Measurements from ENCODE around the gene TRAPPC2L.
"Not testable (repeated sequence)": the region's sequence is repeated elsewhere in the genome, so short reads cannot be mapped to it uniquely, and the experiment has no call there.

The TRAPPC2L gene

GRCh38 chr16:88883946-88884345 lies 27.0 kb downstream of the TRAPPC2L start:
- Histone ChIP-seq H3K4me3 (ENCODE audit: low read length) (no peak overlapping the region), H3K27ac (ENCODE audit: low read length) (no peak overlapping the region), H3K9ac (ENCODE audit: low read depth, low read length) (no peak overlapping the region), H3K27me3 (ENCODE audit: insufficient read depth, low read length) (peaks cover 9% of the 10 kb centered on the region; the same call in 1 of the 2 replicates), H3K9me3 (ENCODE audit: insufficient read depth, low read depth, low read length) (no peaks in the 10 kb centered on the region), H3K4me1 (ENCODE audit: insufficient read depth, low read length) (no peaks in the 10 kb centered on the region), H3K36me3 (ENCODE audit: insufficient read depth, low read depth, low read length) (no peaks in the 10 kb centered on the region)

- peaks cover 9% of the 10 kb centered on the region; the same call in 1 of the 2 replicates for H3K27me3 ChIP-seq (ENCODE audit: insufficient read depth, low read length)
- no peak overlapping the region for H3K27ac ChIP-seq (ENCODE audit: low read length)
- H3K9me3 ChIP-seq (ENCODE audit: insufficient read depth, low read depth, low read length): no peaks in the 10 kb centered on the region
- no peaks in the 10 kb centered on the region for H3K36me3 ChIP-seq (ENCODE audit: insufficient read depth, low read depth, low read length)
- no peak overlapping the region for H3K9ac ChIP-seq (ENCODE audit: low read depth, low read length)
- no peaks in the 10 kb centered on the region for H3K4me1 ChIP-seq (ENCODE audit: insufficient read depth, low read length)
- no peak overlapping the region for H3K4me3 ChIP-seq (ENCODE audit: low read length)
Observed at GRCh38 chr16:88884569-88885271, 27.8 kb downstream of the TRAPPC2L start.

DNA sequence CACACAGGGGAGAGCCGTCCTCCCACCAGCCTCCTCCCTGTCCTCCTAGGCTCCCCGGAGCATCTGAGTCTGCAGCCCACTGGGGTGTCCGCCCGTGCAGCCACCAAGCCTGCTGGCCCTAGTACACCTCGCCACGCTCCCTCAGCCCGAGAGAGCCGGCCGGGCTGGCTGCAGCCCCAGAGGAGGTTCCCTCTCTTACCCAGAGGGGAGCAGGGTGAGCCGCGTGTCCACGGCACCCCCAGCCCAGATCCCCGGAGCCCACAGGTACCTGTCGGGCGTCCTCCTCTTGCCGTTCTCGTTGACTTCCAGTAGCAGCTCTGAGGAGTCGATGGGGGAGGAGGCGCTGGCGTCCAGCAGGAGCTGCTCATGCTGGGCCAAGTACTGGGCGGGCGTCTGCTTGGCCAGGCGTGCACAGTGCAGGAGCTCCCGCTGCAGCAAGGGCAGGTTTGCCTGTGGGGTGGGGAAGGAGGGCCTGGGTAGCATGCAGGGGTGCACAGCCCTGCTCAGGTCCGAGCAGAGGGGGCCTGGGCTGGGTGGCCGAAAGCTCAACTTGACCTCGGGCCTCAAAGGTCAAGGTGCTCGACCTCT lies 28.9 kb downstream of the TRAPPC2L start:
- H3K27me3 ChIP-seq (ENCODE audit: insufficient read depth, low read length): peaks cover 4% of the 10 kb centered on the region; the same call in 1 of the 2 replicates
- H3K36me3 ChIP-seq (ENCODE audit: insufficient read depth, low read depth, low read length): no peaks in the 10 kb centered on the region
- H3K9me3 ChIP-seq (ENCODE audit: insufficient read depth, low read depth, low read length): no peaks in the 10 kb centered on the region
- no peak overlapping the region for H3K4me3 ChIP-seq (ENCODE audit: low read length)
- no peaks in the 10 kb centered on the region for H3K4me1 ChIP-seq (ENCODE audit: insufficient read depth, low read length)
- no peak overlapping the region for H3K9ac ChIP-seq (ENCODE audit: low read depth, low read length)
- H3K27ac ChIP-seq (ENCODE audit: low read length): no peak overlapping the region

- H3K36me3 ChIP-seq (ENCODE audit: insufficient read depth, low read depth, low read length): no peaks in the 10 kb centered on the region
- no peaks in the 10 kb centered on the region for H3K4me1 ChIP-seq (ENCODE audit: insufficient read depth, low read length)
- no peaks in the 10 kb centered on the region for H3K9me3 ChIP-seq (ENCODE audit: insufficient read depth, low read depth, low read length)
- H3K9ac ChIP-seq (ENCODE audit: low read depth, low read length): no peak overlapping the region
- H3K4me3 ChIP-seq (ENCODE audit: low read length): no peak overlapping the region
- no peak overlapping the region for H3K27ac ChIP-seq (ENCODE audit: low read length)
- H3K27me3 ChIP-seq (ENCODE audit: insufficient read depth, low read length): no peaks in the 10 kb centered on the region
Observed at GRCh38 chr16:88886420-88886844, 29.5 kb downstream of the TRAPPC2L start.

GRCh38 chr16:88886845-88887521 lies 30.1 kb downstream of the TRAPPC2L start:
- Histone ChIP-seq H3K4me1 (ENCODE audit: insufficient read depth, low read length) (no peaks in the 10 kb centered on the region), H3K36me3 (ENCODE audit: insufficient read depth, low read depth, low read length) (no peaks in the 10 kb centered on the region), H3K27ac (ENCODE audit: low read length) (no peak overlapping the region), H3K4me3 (ENCODE audit: low read length) (no peak overlapping the region), H3K9me3 (ENCODE audit: insufficient read depth, low read depth, low read length) (no peaks in the 10 kb centered on the region), H3K9ac (ENCODE audit: low read depth, low read length) (no peak overlapping the region), H3K27me3 (ENCODE audit: insufficient read depth, low read length) (no peaks in the 10 kb centered on the region)

DNA sequence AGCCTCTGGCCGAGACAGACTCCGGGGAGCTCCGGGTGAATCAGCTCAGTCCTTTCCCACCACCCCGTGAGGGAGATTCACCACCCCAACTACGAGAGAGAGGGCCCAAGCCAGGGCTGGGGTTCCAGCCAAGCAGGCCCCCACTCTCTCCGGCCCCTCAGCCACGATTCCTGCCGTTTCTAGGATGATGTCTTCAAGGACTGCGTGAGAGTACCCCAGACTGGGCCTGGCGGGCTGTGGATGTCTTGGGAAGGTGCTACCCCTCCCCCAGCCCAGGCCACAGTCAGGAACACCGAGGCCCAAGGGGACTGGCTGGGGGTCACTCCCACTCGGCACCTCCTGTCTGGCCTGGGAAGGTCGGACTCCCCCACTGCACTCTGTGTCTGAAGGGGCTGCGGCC lies 31.1 kb downstream of the TRAPPC2L start:
- H3K4me3 ChIP-seq (ENCODE audit: low read length): no peak overlapping the region
- no peaks in the 10 kb centered on the region for H3K36me3 ChIP-seq (ENCODE audit: insufficient read depth, low read depth, low read length)
- no peaks in the 10 kb centered on the region for H3K4me1 ChIP-seq (ENCODE audit: insufficient read depth, low read length)
- no peaks in the 10 kb centered on the region for H3K9me3 ChIP-seq (ENCODE audit: insufficient read depth, low read depth, low read length)
- H3K9ac ChIP-seq (ENCODE audit: low read depth, low read length): no peak overlapping the region
- no peak overlapping the region for H3K27ac ChIP-seq (ENCODE audit: low read length)
- H3K27me3 ChIP-seq (ENCODE audit: insufficient read depth, low read length): no peaks in the 10 kb centered on the region

DNA sequence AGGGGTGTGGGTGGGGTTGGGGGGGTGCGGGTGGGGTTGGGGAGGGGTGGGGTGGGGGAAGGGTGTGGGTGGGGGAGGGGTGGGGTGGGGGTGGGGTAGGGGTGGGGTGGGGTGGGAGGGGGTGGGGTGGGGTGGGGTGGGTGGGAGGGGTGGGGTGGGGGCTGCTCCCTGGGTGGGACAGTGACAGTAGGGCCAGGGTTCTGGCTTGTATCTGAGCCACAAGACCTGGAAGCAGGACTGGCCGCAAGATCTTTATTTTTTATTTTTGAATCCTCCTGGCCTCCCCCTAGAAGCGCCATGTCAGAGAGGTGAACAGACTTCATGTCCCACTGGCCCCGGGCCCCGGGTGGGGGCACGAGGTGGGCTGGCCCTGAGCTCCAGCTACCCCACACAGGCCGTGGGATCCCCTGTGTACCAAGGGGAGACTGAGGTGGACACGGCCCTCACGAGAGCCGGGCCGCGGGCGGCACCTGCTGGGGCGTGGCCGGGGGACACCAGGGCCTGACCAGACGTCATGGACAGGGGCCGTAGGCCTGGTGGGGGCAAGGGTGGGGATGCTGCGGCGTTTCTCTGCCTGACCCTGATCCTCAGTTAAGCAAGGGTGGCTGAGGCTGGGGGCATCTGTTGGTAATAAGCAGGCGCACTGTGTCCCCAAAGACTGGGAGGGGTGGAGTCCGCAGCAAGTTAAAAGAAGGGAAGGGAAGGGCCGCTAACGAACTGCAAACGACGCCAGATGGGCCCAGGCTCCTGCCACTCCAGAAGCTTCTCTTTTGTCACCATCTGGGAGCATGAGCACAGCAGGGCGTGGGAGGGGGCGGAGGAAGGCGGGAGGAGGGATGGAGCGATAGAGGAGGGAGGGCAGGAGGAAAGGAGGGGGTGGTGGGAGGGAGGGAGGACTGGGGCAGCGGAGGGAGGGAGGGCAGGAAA lies 31.8 kb downstream of the TRAPPC2L start:
- Histone ChIP-seq H3K27me3 (ENCODE audit: insufficient read depth, low read length) (no peaks in the 10 kb centered on the region), H3K27ac (ENCODE audit: low read length) (no peak overlapping the region), H3K9ac (ENCODE audit: low read depth, low read length) (no peak overlapping the region), H3K4me3 (ENCODE audit: low read length) (no peak overlapping the region), H3K36me3 (ENCODE audit: insufficient read depth, low read depth, low read length) (no peaks in the 10 kb centered on the region), H3K4me1 (ENCODE audit: insufficient read depth, low read length) (no peaks in the 10 kb centered on the region), H3K9me3 (ENCODE audit: insufficient read depth, low read depth, low read length) (no peaks in the 10 kb centered on the region)

GRCh38 chr16:88889702-88890352 lies 32.9 kb downstream of the TRAPPC2L start:
- not testable (repeated sequence) for H3K9me3 ChIP-seq (ENCODE audit: insufficient read depth, low read depth, low read length); H3K36me3 ChIP-seq (ENCODE audit: insufficient read depth, low read depth, low read length); H3K9ac ChIP-seq (ENCODE audit: low read depth, low read length); H3K4me3 ChIP-seq (ENCODE audit: low read length); H3K27ac ChIP-seq (ENCODE audit: low read length); H3K4me1 ChIP-seq (ENCODE audit: insufficient read depth, low read length); H3K27me3 ChIP-seq (ENCODE audit: insufficient read depth, low read length)

GRCh38 chr16:88891083-88891482 lies 34.2 kb downstream of the TRAPPC2L start:
- Histone ChIP-seq H3K4me1 (ENCODE audit: insufficient read depth, low read length) (no peaks in the 10 kb centered on the region), H3K27ac (ENCODE audit: low read length) (no peak overlapping the region), H3K9me3 (ENCODE audit: insufficient read depth, low read depth, low read length) (no peaks in the 10 kb centered on the region), H3K9ac (ENCODE audit: low read depth, low read length) (no peak overlapping the region), H3K27me3 (ENCODE audit: insufficient read depth, low read length) (no peaks in the 10 kb centered on the region), H3K4me3 (ENCODE audit: low read length) (no peak overlapping the region), H3K36me3 (ENCODE audit: insufficient read depth, low read depth, low read length) (no peaks in the 10 kb centered on the region)

DNA sequence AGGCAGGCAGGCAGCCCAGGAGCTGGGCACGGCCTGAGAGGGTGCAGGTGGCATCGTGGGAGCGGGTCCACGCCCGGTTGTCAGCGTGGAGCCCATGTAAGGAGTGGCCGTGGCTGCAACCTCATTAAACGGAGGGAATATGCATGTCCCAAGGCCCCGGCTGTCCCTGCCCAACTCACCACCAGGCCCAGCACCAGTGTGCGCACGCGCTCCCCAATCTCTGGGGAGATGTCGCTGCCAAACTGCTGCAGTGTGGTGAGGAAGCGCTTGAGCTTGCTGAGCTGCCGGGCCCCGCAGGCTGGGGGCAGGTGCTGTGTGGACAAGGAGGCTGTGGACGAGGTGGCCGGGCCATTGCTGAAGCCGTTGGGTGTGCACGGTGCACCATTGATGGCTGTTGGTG lies 35.1 kb downstream of the TRAPPC2L start:
- Histone ChIP-seq H3K9me3 (ENCODE audit: insufficient read depth, low read depth, low read length) (no peaks in the 10 kb centered on the region), H3K27me3 (ENCODE audit: insufficient read depth, low read length) (no peaks in the 10 kb centered on the region), H3K36me3 (ENCODE audit: insufficient read depth, low read depth, low read length) (no peaks in the 10 kb centered on the region), H3K4me3 (ENCODE audit: low read length) (no peak overlapping the region), H3K27ac (ENCODE audit: low read length) (no peak overlapping the region), H3K9ac (ENCODE audit: low read depth, low read length) (no peak overlapping the region), H3K4me1 (ENCODE audit: insufficient read depth, low read length) (no peaks in the 10 kb centered on the region)

Measured in iPS-20b (cell line).